ENCODE measurements around the gene BATF.

BATF gene

GRCh38 chr14:75566321-75566720 is 44.1 kb downstream of the BATF start:
- WGBS: 76% methylated on average over 4 of the region's 4 CpGs
- Histone ChIP-seq H3K18ac (ENCODE audit: low read depth in 1 of 2, low read length in 2 of 2) (no peak overlapping the region), H3K23ac (ENCODE audit: low read length in 2 of 2) (no peak overlapping the region), H3K27me3 (ENCODE audit: control insufficient read depth in 1 of 2, insufficient read depth in 1 of 2, low read length in 2 of 2) (peaks cover 15 to 69% of the 10 kb centered on the region in 2 experiments), H3K14ac (ENCODE audit: low read length in 2 of 2) (no peak overlapping the region), H3K9me3 (ENCODE audit: control insufficient read depth, low read length) (no peaks in the 10 kb centered on the region), H3K9ac (ENCODE audit: low read length) (no peak overlapping the region), H3K79me1 (replicated peaks; ENCODE audit: low read length, poor library complexity, severe bottlenecking) (no peaks in the 10 kb centered on the region), H3K4ac (ENCODE audit: low read depth in 1 of 2, low read length in 2 of 2) (no peak overlapping the region), H4K91ac (ENCODE audit: low read length) (no peak overlapping the region), H3K4me1 (ENCODE audit: control insufficient read depth, insufficient read depth, low read depth, low read length) (no peaks in the 10 kb centered on the region), H4K8ac (ENCODE audit: low read length) (no peak overlapping the region), H2BK12ac (ENCODE audit: low read length in 2 of 2) (no peak overlapping the region), H3K36me3 (ENCODE audit: control insufficient read depth in 1 of 2, insufficient read depth in 2 of 2, low read depth in 1 of 2, low read length in 2 of 2) (no peaks in the 10 kb centered on the region), H2AK5ac (ENCODE audit: low read length, severe bottlenecking) (no peak overlapping the region), H3K4me3 (ENCODE audit: insufficient read depth in 1 of 2, low read depth in 1 of 2, low read length in 2 of 2) (no peak overlapping the region), H3K27ac (ENCODE audit: low read length, poor library complexity, severe bottlenecking) (no peak overlapping the region), H2BK15ac (ENCODE audit: low read depth, poor library complexity, severe bottlenecking) (no peak overlapping the region), H2AFZ (ENCODE audit: low read depth, low read length) (no peak overlapping the region), H2BK5ac (ENCODE audit: low read depth, low read length, poor library complexity, severe bottlenecking) (no peak overlapping the region), H2BK120ac (ENCODE audit: low read depth, low read length) (no peak overlapping the region), H3K4me2 (ENCODE audit: low read length, poor library complexity, severe bottlenecking) (no peak overlapping the region)
- peak; percentile 29 for DNase-seq

GRCh38 chr14:75566752-75567151 is 44.5 kb downstream of the BATF start:
- no peak overlapping the region for H3K9ac ChIP-seq (ENCODE audit: low read length)
- H4K91ac ChIP-seq (ENCODE audit: low read length): no peak overlapping the region
- no peak overlapping the region for H3K23ac ChIP-seq (ENCODE audit: low read length in 2 of 2)
- no peak overlapping the region for H2BK15ac ChIP-seq (ENCODE audit: low read depth, poor library complexity, severe bottlenecking)
- H3K4me2 ChIP-seq (ENCODE audit: low read length, poor library complexity, severe bottlenecking): no peak overlapping the region
- no peaks in the 10 kb centered on the region for H3K36me3 ChIP-seq (ENCODE audit: control insufficient read depth in 1 of 2, insufficient read depth in 2 of 2, low read depth in 1 of 2, low read length in 2 of 2)
- H2AFZ ChIP-seq (ENCODE audit: low read depth, low read length): no peak overlapping the region
- no peak overlapping the region for H3K18ac ChIP-seq (ENCODE audit: low read depth in 1 of 2, low read length in 2 of 2)
- H3K79me1 ChIP-seq (replicated peaks; ENCODE audit: low read length, poor library complexity, severe bottlenecking): no peaks in the 10 kb centered on the region
- no peak overlapping the region for H3K27ac ChIP-seq (ENCODE audit: low read length, poor library complexity, severe bottlenecking)
- peaks cover 15 to 73% of the 10 kb centered on the region in 2 experiments for H3K27me3 ChIP-seq (ENCODE audit: control insufficient read depth in 1 of 2, insufficient read depth in 1 of 2, low read length in 2 of 2)
- H3K14ac ChIP-seq (ENCODE audit: low read length in 2 of 2): no peak overlapping the region
- no peaks in the 10 kb centered on the region for H3K9me3 ChIP-seq (ENCODE audit: control insufficient read depth, low read length)
- H3K4me1 ChIP-seq (ENCODE audit: control insufficient read depth, insufficient read depth, low read depth, low read length): no peaks in the 10 kb centered on the region
- no peak overlapping the region for H2AK5ac ChIP-seq (ENCODE audit: low read length, severe bottlenecking)
- 75% methylated on average over 8 of the region's 8 CpGs for WGBS
- H4K8ac ChIP-seq (ENCODE audit: low read length): no peak overlapping the region
- H2BK12ac ChIP-seq (ENCODE audit: low read length in 2 of 2): no peak overlapping the region
- no peak overlapping the region for H2BK120ac ChIP-seq (ENCODE audit: low read depth, low read length)
- DNase-seq: no peak
- no peak overlapping the region for H3K4me3 ChIP-seq (ENCODE audit: insufficient read depth in 1 of 2, low read depth in 1 of 2, low read length in 2 of 2)
- no peak overlapping the region for H3K4ac ChIP-seq (ENCODE audit: low read depth in 1 of 2, low read length in 2 of 2)
- H2BK5ac ChIP-seq (ENCODE audit: low read depth, low read length, poor library complexity, severe bottlenecking): no peak overlapping the region

- no peak overlapping the region for H3K14ac ChIP-seq (ENCODE audit: low read length in 2 of 2)
- no peaks in the 10 kb centered on the region for H3K36me3 ChIP-seq (ENCODE audit: control insufficient read depth in 1 of 2, insufficient read depth in 2 of 2, low read depth in 1 of 2, low read length in 2 of 2)
- DNase-seq: no peak
- H3K27ac ChIP-seq (ENCODE audit: low read length, poor library complexity, severe bottlenecking): no peak overlapping the region
- no peak overlapping the region for H3K4ac ChIP-seq (ENCODE audit: low read depth in 1 of 2, low read length in 2 of 2)
- no peak overlapping the region for H2AK5ac ChIP-seq (ENCODE audit: low read length, severe bottlenecking)
- H3K4me1 ChIP-seq (ENCODE audit: control insufficient read depth, insufficient read depth, low read depth, low read length): no peaks in the 10 kb centered on the region
- H3K4me2 ChIP-seq (ENCODE audit: low read length, poor library complexity, severe bottlenecking): no peak overlapping the region
- no peak overlapping the region for H3K23ac ChIP-seq (ENCODE audit: low read length in 2 of 2)
- no peak overlapping the region for H2BK12ac ChIP-seq (ENCODE audit: low read length in 2 of 2)
- H3K79me1 ChIP-seq (replicated peaks; ENCODE audit: low read length, poor library complexity, severe bottlenecking): no peaks in the 10 kb centered on the region
- H2AFZ ChIP-seq (ENCODE audit: low read depth, low read length): no peak overlapping the region
- no peak overlapping the region for H2BK5ac ChIP-seq (ENCODE audit: low read depth, low read length, poor library complexity, severe bottlenecking)
- H3K18ac ChIP-seq (ENCODE audit: low read depth in 1 of 2, low read length in 2 of 2): no peak overlapping the region
- no peak overlapping the region for H2BK15ac ChIP-seq (ENCODE audit: low read depth, poor library complexity, severe bottlenecking)
- no peaks in the 10 kb centered on the region for H3K9me3 ChIP-seq (ENCODE audit: control insufficient read depth, low read length)
- H4K91ac ChIP-seq (ENCODE audit: low read length): no peak overlapping the region
- no peak overlapping the region for H3K9ac ChIP-seq (ENCODE audit: low read length)
- H2BK120ac ChIP-seq (ENCODE audit: low read depth, low read length): no peak overlapping the region
- H3K4me3 ChIP-seq (ENCODE audit: insufficient read depth in 1 of 2, low read depth in 1 of 2, low read length in 2 of 2): no peak overlapping the region
- 93% methylated on average over 6 of the region's 7 CpGs for WGBS
- no peak overlapping the region for H4K8ac ChIP-seq (ENCODE audit: low read length)
- H3K27me3 ChIP-seq (ENCODE audit: control insufficient read depth in 1 of 2, insufficient read depth in 1 of 2, low read length in 2 of 2): peaks cover 21 to 75% of the 10 kb centered on the region in 2 experiments
Observed at GRCh38 chr14:75568140-75568539, 45.9 kb downstream of the BATF start.

GRCh38 chr14:75568791-75569190 is 46.5 kb downstream of the BATF start:
- Histone ChIP-seq H4K91ac (ENCODE audit: low read length) (no peak overlapping the region), H3K14ac (ENCODE audit: low read length in 2 of 2) (no peak overlapping the region), H3K4me1 (ENCODE audit: control insufficient read depth, insufficient read depth, low read depth, low read length) (no peaks in the 10 kb centered on the region), H4K8ac (ENCODE audit: low read length) (no peak overlapping the region), H3K36me3 (ENCODE audit: control insufficient read depth in 1 of 2, insufficient read depth in 2 of 2, low read depth in 1 of 2, low read length in 2 of 2) (no peaks in the 10 kb centered on the region), H2BK12ac (ENCODE audit: low read length in 2 of 2) (no peak overlapping the region), H3K18ac (ENCODE audit: low read depth in 1 of 2, low read length in 2 of 2) (no peak overlapping the region), H2AK5ac (ENCODE audit: low read length, severe bottlenecking) (no peak overlapping the region), H3K27me3 (ENCODE audit: control insufficient read depth in 1 of 2, insufficient read depth in 1 of 2, low read length in 2 of 2) (peaks cover 21 to 75% of the 10 kb centered on the region in 2 experiments), H2BK120ac (ENCODE audit: low read depth, low read length) (no peak overlapping the region), H3K23ac (ENCODE audit: low read length in 2 of 2) (no peak overlapping the region), H3K27ac (ENCODE audit: low read length, poor library complexity, severe bottlenecking) (no peak overlapping the region), H3K4ac (ENCODE audit: low read depth in 1 of 2, low read length in 2 of 2) (no peak overlapping the region), H2BK15ac (ENCODE audit: low read depth, poor library complexity, severe bottlenecking) (no peak overlapping the region), H3K9me3 (ENCODE audit: control insufficient read depth, low read length) (no peaks in the 10 kb centered on the region), H3K79me1 (replicated peaks; ENCODE audit: low read length, poor library complexity, severe bottlenecking) (no peaks in the 10 kb centered on the region), H3K9ac (ENCODE audit: low read length) (no peak overlapping the region), H3K4me2 (ENCODE audit: low read length, poor library complexity, severe bottlenecking) (no peak overlapping the region), H2AFZ (ENCODE audit: low read depth, low read length) (no peak overlapping the region), H3K4me3 (ENCODE audit: insufficient read depth in 1 of 2, low read depth in 1 of 2, low read length in 2 of 2) (no peak overlapping the region), H2BK5ac (ENCODE audit: low read depth, low read length, poor library complexity, severe bottlenecking) (no peak overlapping the region)
- 92% methylated on average over 6 of the region's 6 CpGs for WGBS
- DNase-seq: no peak
